Activated CD8-positive, alpha-beta T cell treated with anti-CD3 and anti-CD28 coated beads, Interleukin-2, amount 10 ng/mL, durations not matched to agents 7 days and 5 days (primary cell): ENCODE results near the gene HPRT1. TPM values are rescaled to one million over a fixed set of nuclear protein-coding genes. Genes with fewer than 3 reads are reported as not detected.
"Not testable (repeated sequence)": the region's sequence is repeated elsewhere in the genome, so short reads cannot be mapped to it uniquely, and the experiment has no call there.

Experiments used
- ATAC-seq: fragments of 150-1000 bp; cut with Tn5 transposase; one replicate; pipeline ENCODE4 v1.10.0; 2021; ENCODE audit warnings: moderate library complexity
- CTCF ChIA-PET: fragments of 350-600 bp; sonication (Branson Sonifier 250); formaldehyde crosslinking; loops from one replicate; lab custom pipeline; 2021; ENCODE audit warnings: antibody characterized with exemption; lab: Charles Lee
- POLR2A ChIA-PET: fragments of 350-600 bp; sonication (Branson Sonifier 250); formaldehyde crosslinking; loops from one replicate; lab custom pipeline; 2021; ENCODE audit warnings: antibody characterized with exemption; lab: Charles Lee
- DNase-seq: peaks from one replicate; pipeline ENCODE4 v3.0.0-alpha.2; 2020
- H3K27ac Mint-ChIP-seq: one replicate; pipeline ENCODE4 v1.8.0; 2021; ENCODE audit warnings: mild to moderate bottlenecking, mixed read lengths
- H3K27me3 Mint-ChIP-seq: one replicate; pipeline ENCODE4 v1.8.0; 2021; ENCODE audit warnings: low read depth, mixed read lengths
- H3K36me3 Mint-ChIP-seq: one replicate; pipeline ENCODE4 v1.8.0; 2021; ENCODE audit warnings: low read depth, mixed read lengths
- H3K4me1 Mint-ChIP-seq: one replicate; pipeline ENCODE4 v1.8.0; 2021; ENCODE audit warnings: low read depth, mixed read lengths
- H3K4me3 Mint-ChIP-seq: one replicate; pipeline ENCODE4 v1.8.0; 2021; ENCODE audit warnings: mild to moderate bottlenecking, mixed read lengths
- H3K9me3 Mint-ChIP-seq: one replicate; pipeline ENCODE4 v1.8.0; 2022; ENCODE audit warnings: mixed read lengths; ENCODE audit not compliant: insufficient read depth
- total RNA-seq, 2 experiments: library from RNA; stranded (reverse); gene quantifications; one replicate each; pipeline ENCODE4 v1.2.3, GENCODE V29; 2021

The HPRT1 gene
- total RNA-seq, 2 experiments from 2014 or later = 96.8 to 103 TPM

GRCh38 chrX:134453631-134454030, 6.3 kb upstream of the HPRT1 start:
- ChIA-PET POLR2A (no interaction called here), CTCF (no interaction called here)
- DNase-seq (no peak), ATAC-seq (no peak)
- H3K36me3 Mint-ChIP-seq = peaks cover 2% of the 10 kb centered on the region
- no peak overlapping the region for H3K4me3 Mint-ChIP-seq
- no peaks in the 10 kb centered on the region for H3K9me3 Mint-ChIP-seq
- no peak overlapping the region for H3K27ac Mint-ChIP-seq
- no peaks in the 10 kb centered on the region for H3K27me3 Mint-ChIP-seq
- H3K4me1 Mint-ChIP-seq = peaks cover 5% of the 10 kb centered on the region

- H3K27ac Mint-ChIP-seq = no peak overlapping the region
- H3K27me3 Mint-ChIP-seq = no peaks in the 10 kb centered on the region
- no peak for DNase-seq
- ChIA-PET CTCF (no interaction called here), POLR2A (no interaction called here)
- no peak overlapping the region for H3K4me3 Mint-ChIP-seq
- ATAC-seq = no peak
- H3K36me3 Mint-ChIP-seq = peaks cover 2% of the 10 kb centered on the region
- peaks cover 5% of the 10 kb centered on the region for H3K4me1 Mint-ChIP-seq
- H3K9me3 Mint-ChIP-seq = no peaks in the 10 kb centered on the region
These were observed 5.5 kb upstream of the HPRT1 start for GRCh38 chrX:134454506-134454905.

GRCh38 chrX:134457708-134458107, 2.3 kb upstream of the HPRT1 start:
- CTCF ChIA-PET = interaction anchor here (1.7 kb wide), 1 partner anchor 306 kb away, joined by 3 read pairs; no protein-coding TSS in a partner anchor

DNA sequence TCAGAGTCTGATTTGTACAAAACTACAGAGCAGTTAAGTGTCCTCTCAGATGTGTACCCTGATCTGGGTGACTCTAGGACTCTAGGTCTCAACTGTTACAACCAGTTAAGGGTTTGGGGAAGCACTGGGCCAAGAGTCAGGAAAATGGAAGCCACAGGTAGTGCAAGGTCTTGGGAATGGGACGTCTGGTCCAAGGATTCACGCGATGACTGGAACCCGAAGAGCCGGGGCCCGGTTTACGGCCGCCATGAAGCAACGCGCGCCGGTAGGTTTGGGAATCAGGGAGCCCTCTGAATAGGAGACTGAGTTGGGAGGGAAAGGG, 321 bp upstream of the HPRT1 start:
- Mint-ChIP-seq H3K36me3 (peaks cover 6% of the 10 kb centered on the region), H3K27me3 (no peaks in the 10 kb centered on the region), H3K4me1 (peaks cover 32% of the 10 kb centered on the region), H3K27ac (peak overlapping the region; percentile 79), H3K9me3 (no peaks in the 10 kb centered on the region), H3K4me3 (peak overlapping the region; percentile 89)
- ATAC-seq (peak; percentile 3), DNase-seq (no peak)
- ChIA-PET CTCF (no interaction called here), POLR2A (no interaction called here)

More at GRCh38 chrX:134457708-134458107, 2.3 kb upstream of the HPRT1 start:
- POLR2A ChIA-PET = no interaction called here
- H3K27ac Mint-ChIP-seq = no peak overlapping the region
- no peaks in the 10 kb centered on the region for H3K27me3 Mint-ChIP-seq
- H3K36me3 Mint-ChIP-seq = peaks cover 2% of the 10 kb centered on the region
- H3K4me1 Mint-ChIP-seq = peaks cover 15% of the 10 kb centered on the region
- no peak for DNase-seq
- no peak for ATAC-seq
- H3K4me3 Mint-ChIP-seq = no peak overlapping the region
- no peaks in the 10 kb centered on the region for H3K9me3 Mint-ChIP-seq

DNA sequence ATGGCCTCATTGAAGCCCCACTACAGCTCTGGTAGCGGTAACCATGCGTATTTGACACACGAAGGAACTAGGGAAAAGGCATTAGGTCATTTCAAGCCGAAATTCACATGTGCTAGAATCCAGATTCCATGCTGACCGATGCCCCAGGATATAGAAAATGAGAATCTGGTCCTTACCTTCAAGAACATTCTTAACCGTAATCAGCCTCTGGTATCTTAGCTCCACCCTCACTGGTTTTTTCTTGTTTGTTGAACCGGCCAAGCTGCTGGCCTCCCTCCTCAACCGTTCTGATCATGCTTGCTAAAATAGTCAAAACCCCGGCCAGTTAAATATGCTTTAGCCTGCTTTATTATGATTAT, 876 bp downstream of the HPRT1 start:
- CTCF ChIA-PET = interaction anchor here (0.9 kb wide), 1 partner anchor 34 kb away, joined by 3 read pairs; no protein-coding TSS in a partner anchor
- POLR2A ChIA-PET = interaction anchor here (1.1 kb wide), 1 partner anchor 346 kb away, joined by 3 read pairs; a partner anchor contains a TSS

DNA sequence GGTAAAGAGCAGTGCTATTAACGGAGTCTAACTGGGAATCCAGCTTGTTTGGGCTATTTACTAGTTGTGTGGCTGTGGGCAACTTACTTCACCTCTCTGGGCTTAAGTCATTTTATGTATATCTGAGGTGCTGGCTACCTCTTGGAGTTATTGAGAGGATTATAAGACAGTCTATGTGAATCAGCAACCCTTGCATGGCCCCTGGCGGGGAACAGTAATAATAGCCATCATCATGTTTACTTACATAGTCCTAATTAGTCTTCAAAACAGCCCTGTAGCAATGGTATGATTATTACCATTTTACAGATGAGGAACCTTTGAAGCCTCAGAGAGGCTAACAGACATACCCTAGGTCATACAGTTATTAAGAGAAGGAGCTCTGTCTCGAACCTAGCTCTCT, 1.5 kb downstream of the HPRT1 start:
- CTCF ChIA-PET = interaction anchor here (0.9 kb wide), 1 partner anchor 34 kb away, joined by 3 read pairs; no protein-coding TSS in a partner anchor
- DNase-seq (no peak), ATAC-seq (no peak)
- Mint-ChIP-seq H3K4me3 (peak overlapping the region; percentile 89), H3K9me3 (no peaks in the 10 kb centered on the region), H3K27ac (no peak overlapping the region), H3K36me3 (peaks cover 9% of the 10 kb centered on the region), H3K4me1 (peaks cover 37% of the 10 kb centered on the region), H3K27me3 (no peaks in the 10 kb centered on the region)
- POLR2A ChIA-PET = interaction anchor here (1.1 kb wide), 1 partner anchor 345 kb away, joined by 3 read pairs; a partner anchor contains a TSS

More for the DNA sequence above, 876 bp downstream of the HPRT1 start:
- Mint-ChIP-seq H3K27ac (peak overlapping the region; percentile 88), H3K27me3 (no peaks in the 10 kb centered on the region), H3K36me3 (peaks cover 9% of the 10 kb centered on the region), H3K9me3 (no peaks in the 10 kb centered on the region), H3K4me3 (peak overlapping the region; percentile 89), H3K4me1 (peaks cover 36% of the 10 kb centered on the region)
- ATAC-seq (no peak), DNase-seq (peak; percentile 20)

- ChIA-PET CTCF (no interaction called here), POLR2A (no interaction called here)
- H3K36me3 Mint-ChIP-seq = peaks cover 11% of the 10 kb centered on the region
- H3K4me1 Mint-ChIP-seq = peaks cover 32% of the 10 kb centered on the region
- H3K9me3 Mint-ChIP-seq = no peaks in the 10 kb centered on the region
- no peak overlapping the region for H3K4me3 Mint-ChIP-seq
- DNase-seq = no peak
- no peaks in the 10 kb centered on the region for H3K27me3 Mint-ChIP-seq
- H3K27ac Mint-ChIP-seq = no peak overlapping the region
- no peak for ATAC-seq
These were observed 3.0 kb downstream of the HPRT1 start for GRCh38 chrX:134462927-134463326.

DNA sequence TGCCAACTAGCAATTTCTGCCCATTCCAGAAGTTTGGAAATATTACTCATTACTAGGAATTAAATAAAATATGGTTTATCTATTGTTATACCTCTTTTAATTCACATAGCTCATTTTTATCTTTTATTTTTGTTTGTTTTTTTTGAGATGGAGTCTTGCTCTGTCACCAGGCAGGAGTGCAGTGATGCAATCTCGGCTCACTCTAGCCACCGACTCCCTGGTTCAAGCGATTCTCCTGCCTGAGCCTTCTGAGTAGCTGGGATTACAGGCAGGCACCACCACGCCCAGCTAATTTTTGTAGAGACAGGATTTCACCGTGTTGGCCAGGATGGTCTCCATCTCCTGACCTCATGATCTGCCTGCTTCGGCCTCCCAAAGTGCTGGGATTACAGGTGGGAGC, 4.5 kb downstream of the HPRT1 start:
- DNase-seq, H3K27me3 Mint-ChIP-seq, H3K9me3 Mint-ChIP-seq, H3K27ac Mint-ChIP-seq, ATAC-seq, H3K4me3 Mint-ChIP-seq: not testable (repeated sequence)
- POLR2A ChIA-PET = interaction anchor here (0.7 kb wide), 1 partner anchor 448 kb away, joined by 3 read pairs; no protein-coding TSS in a partner anchor
- H3K36me3 Mint-ChIP-seq = peaks cover 11% of the 10 kb centered on the region
- CTCF ChIA-PET = interaction anchor here (0.7 to 1.5 kb wide), 2 partner anchors 12 to 296 kb away, joined by 3 to 4 read pairs; no protein-coding TSS in a partner anchor
- peaks cover 36% of the 10 kb centered on the region for H3K4me1 Mint-ChIP-seq

GRCh38 chrX:134469486-134469885, 9.5 kb downstream of the HPRT1 start:
- ChIA-PET CTCF (no interaction called here), POLR2A (no interaction called here)
- DNase-seq (no peak), ATAC-seq (no peak)
- H3K27me3 Mint-ChIP-seq = no peaks in the 10 kb centered on the region
- H3K9me3 Mint-ChIP-seq = no peaks in the 10 kb centered on the region
- H3K4me1 Mint-ChIP-seq = peaks cover 13% of the 10 kb centered on the region
- H3K27ac Mint-ChIP-seq = no peak overlapping the region
- no peak overlapping the region for H3K4me3 Mint-ChIP-seq
- peaks cover 8% of the 10 kb centered on the region for H3K36me3 Mint-ChIP-seq

- CTCF ChIA-PET = no interaction called here
- Mint-ChIP-seq H3K9me3 (no peaks in the 10 kb centered on the region), H3K27ac (no peak overlapping the region), H3K27me3 (no peaks in the 10 kb centered on the region), H3K4me3 (no peak overlapping the region), H3K4me1 (peaks cover 9% of the 10 kb centered on the region), H3K36me3 (peaks cover 7% of the 10 kb centered on the region)
- POLR2A ChIA-PET = no interaction called here
- ATAC-seq (no peak), DNase-seq (no peak)
These were observed 10.0 kb downstream of the HPRT1 start for GRCh38 chrX:134470013-134470412.

DNA sequence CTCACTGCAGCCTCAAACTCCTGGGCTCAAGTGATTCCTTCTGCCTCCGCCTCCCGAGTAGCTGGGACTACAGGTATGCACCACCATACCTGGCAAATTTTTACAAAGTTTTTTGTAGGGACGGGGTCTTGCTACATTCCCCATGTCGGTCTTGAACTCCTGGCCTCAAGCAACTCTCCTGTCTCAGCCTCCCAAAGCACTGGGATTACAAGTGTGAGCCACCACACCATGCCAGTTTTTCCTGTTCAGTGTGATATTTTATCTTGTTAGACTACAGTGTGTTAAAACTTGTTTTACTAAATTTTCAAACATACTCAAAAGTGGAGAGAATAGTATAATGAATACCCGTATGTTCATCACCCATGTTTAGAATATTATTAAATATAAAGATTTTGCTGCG, 12.1 kb downstream of the HPRT1 start:
- H3K36me3 Mint-ChIP-seq = peaks cover 19% of the 10 kb centered on the region
- POLR2A ChIA-PET = no interaction called here
- CTCF ChIA-PET = no interaction called here
- no peaks in the 10 kb centered on the region for H3K27me3 Mint-ChIP-seq
- peaks cover 6% of the 10 kb centered on the region for H3K4me1 Mint-ChIP-seq
- H3K27ac Mint-ChIP-seq = no peak overlapping the region
- no peak for DNase-seq
- ATAC-seq = no peak
- H3K9me3 Mint-ChIP-seq = no peaks in the 10 kb centered on the region
- H3K4me3 Mint-ChIP-seq = no peak overlapping the region

GRCh38 chrX:134476284-134476683, 16.3 kb downstream of the HPRT1 start:
- H3K27ac Mint-ChIP-seq = no peak overlapping the region

More at GRCh38 chrX:134476284-134476683, 16.3 kb downstream of the HPRT1 start:
- Mint-ChIP-seq H3K4me1 (peaks cover 1% of the 10 kb centered on the region), H3K9me3 (no peaks in the 10 kb centered on the region), H3K4me3 (no peak overlapping the region), H3K36me3 (peaks cover 25% of the 10 kb centered on the region), H3K27me3 (no peaks in the 10 kb centered on the region)
- DNase-seq = no peak
- no peak for ATAC-seq
- POLR2A ChIA-PET = no interaction called here
- CTCF ChIA-PET = interaction anchor here (1.1 kb wide), 2 partner anchors 11 to 288 kb away, joined by 4 read pairs; no protein-coding TSS in a partner anchor
